GM12878 (cell line): Measurements from ENCODE around the gene TTLL1. TPM values are rescaled to one million over a fixed set of nuclear protein-coding genes. Genes with fewer than 3 reads are reported as not detected.

Source experiments
- ATAC-seq: fragments of 200-7000 bp; cut with Tn5 transposase; 3 replicates; pipeline ENCODE4 v1.9.1; 2020; ENCODE audit warnings: mild to moderate bottlenecking, moderate library complexity
- BruUV-seq: library from RNA; stranded (reverse); fragments of 400-500 nt; replicated peaks from 2 replicates; lab custom pipeline; 2021; lab: Mats Ljungman, UMichigan
- CTCF ChIA-PET: fragments of 300-600 bp; sonication (Branson Sonifier 250); formaldehyde crosslinking; extraction: SDS; loops from one replicate; lab custom pipeline; 2021; ENCODE audit warnings: inconsistent platforms; lab: Yijun Ruan, JAX
- POLR2A ChIA-PET: fragments of 350-600 bp; formaldehyde crosslinking; extraction: SDS; loops from one replicate; lab custom pipeline; 2021; ENCODE audit warnings: inconsistent platforms; lab: Charles Lee
- RAD21 ChIA-PET: fragments of 300-600 bp; sonication (Branson Sonifier 250); formaldehyde crosslinking; loops from one replicate; lab custom pipeline; 2023; ENCODE audit warnings: antibody characterized with exemption; ENCODE audit not compliant: unreplicated experiment; lab: Charles Lee
- SMC1A ChIA-PET: fragments of 300-600 bp; sonication (Branson Sonifier 250); formaldehyde crosslinking; loops from one replicate; lab custom pipeline; 2023; ENCODE audit not compliant: unreplicated experiment, uncharacterized antibody; lab: Charles Lee
- DNase-seq: peaks from one replicate; pipeline ENCODE4 v3.0.0-alpha.2; 2011; ENCODE audit warnings: low read depth, low spot score
- FAIRE-seq: peaks from 3 replicates; lab custom pipeline; 2011; peaks lifted over from hg19 to GRCh38; lab: Jason Lieb, UNC
- H2AFZ ChIP-seq: 2 replicates; pipeline ENCODE4 v1.6.0; 2011; ENCODE audit warnings: low read depth, low read length, control low read depth; ENCODE audit not compliant: control insufficient read depth
- H3K27ac ChIP-seq: 2 replicates; pipeline ENCODE4 v1.5.1; 2011; ENCODE audit warnings: control low read depth; ENCODE audit not compliant: control insufficient read depth, insufficient read depth
- H3K27me3 ChIP-seq, 2 experiments: replicated peaks in 1 of 2; 2 replicates each; pipeline versions ENCODE4 v1.6.0 to v1.6.1; 2011; ENCODE audit warnings: low read length in 1 of 2; ENCODE audit not compliant: control insufficient read depth in 2 of 2, insufficient read depth in 2 of 2
- H3K36me3 ChIP-seq, 2 experiments: 2 replicates each; pipeline ENCODE4 v1.5.1; 2011; ENCODE audit warnings: low read length in 1 of 2; ENCODE audit not compliant: control insufficient read depth in 2 of 2, insufficient read depth in 2 of 2
- H3K4me1 ChIP-seq: 2 replicates; pipeline ENCODE4 v1.6.1; 2011; ENCODE audit warnings: mild to moderate bottlenecking, low read length, moderate library complexity, mixed read lengths; ENCODE audit not compliant: control insufficient read depth, insufficient read depth
- H3K4me2 ChIP-seq: 2 replicates; pipeline ENCODE4 v1.6.0; 2011; ENCODE audit warnings: control low read depth; ENCODE audit not compliant: control insufficient read depth, insufficient read depth
- H3K4me3 ChIP-seq: fragments of 200-600 bp; sonication (generic); 2 replicates; pipeline ENCODE4 v1.5.1; 2016
- H3K79me2 ChIP-seq: 2 replicates; pipeline ENCODE4 v1.6.0; 2011; ENCODE audit warnings: low read length; ENCODE audit not compliant: control insufficient read depth, insufficient read depth
- H3K9ac ChIP-seq: 2 replicates; pipeline ENCODE4 v1.8.0; 2011; ENCODE audit warnings: low read length, control low read depth, mixed read lengths; ENCODE audit not compliant: control insufficient read depth, insufficient read depth
- H3K9me3 ChIP-seq: replicated peaks from 3 replicates; pipeline ENCODE4 v1.5.1; 2011; ENCODE audit warnings: mild to moderate bottlenecking, low read length; ENCODE audit not compliant: control insufficient read depth, insufficient read depth
- H4K20me1 ChIP-seq: 2 replicates; pipeline ENCODE4 v1.6.0; 2011; ENCODE audit not compliant: control insufficient read depth, insufficient read depth
- ASH2L ChIP-seq: fragments of 300-600, 200-600 bp; sonication (generic); IDR thresholded peaks from 2 replicates; pipeline ENCODE4 v1.6.1; 2017; ENCODE audit warnings: low read depth, mild to moderate bottlenecking, borderline replicate concordance
- BHLHE40 ChIP-seq, 2 experiments: fragments of 450-650 bp in 1 of 2; IDR thresholded peaks; 2 replicates each; pipeline ENCODE4 v1.6.1; 2011 to 2017; ENCODE audit warnings: low read depth in 2 of 2, borderline replicate concordance in 1 of 2, improper control_type of control experiment in 1 of 2, low read length in 1 of 2, mild to moderate bottlenecking in 1 of 2
- CBFB ChIP-seq: IDR thresholded peaks from 2 replicates; pipeline ENCODE4 v1.6.1; 2016; ENCODE audit warnings: antibody characterized with exemption, low read depth
- CEBPB ChIP-seq, 2 experiments: fragments of 150-350 bp in 1 of 2; IDR thresholded peaks; 2 replicates each; pipeline ENCODE4 v1.6.1; 2012 to 2014; ENCODE audit warnings: low read depth in 2 of 2, low read length in 2 of 2, borderline replicate concordance in 1 of 2, inconsistent platforms in 1 of 2
- CREM ChIP-seq: IDR thresholded peaks from 2 replicates; pipeline ENCODE4 v1.6.1; 2014; ENCODE audit warnings: antibody characterized with exemption, low read depth
- DPF2 ChIP-seq: fragments of 450-650 bp; IDR thresholded peaks from 2 replicates; pipeline ENCODE4 v1.6.1; 2017; ENCODE audit warnings: mild to moderate bottlenecking
- IKZF2 ChIP-seq, 2 experiments: fragments of 450-650 bp; IDR thresholded peaks; 2 replicates each; pipeline ENCODE4 v1.6.1; 2017; ENCODE audit warnings: mild to moderate bottlenecking in 2 of 2, moderate library complexity in 2 of 2
- IRF5 ChIP-seq: fragments of 450-650 bp; IDR thresholded peaks from 2 replicates; pipeline ENCODE4 v1.6.1; 2017; ENCODE audit warnings: borderline replicate concordance
- NFXL1 ChIP-seq: fragments of 450-650 bp; IDR thresholded peaks from 2 replicates; pipeline ENCODE4 v1.6.1; 2017; ENCODE audit warnings: antibody characterized with exemption, mild to moderate bottlenecking, borderline replicate concordance
- POLR2A ChIP-seq: IDR thresholded peaks from 2 replicates; pipeline ENCODE4 v1.6.1; 2011; ENCODE audit warnings: low read depth, mild to moderate bottlenecking, low read length
- RAD51 ChIP-seq: fragments of 450-650 bp; IDR thresholded peaks from 2 replicates; pipeline ENCODE4 v1.6.1; 2016; ENCODE audit warnings: moderate library complexity, mild to moderate bottlenecking, inconsistent platforms
- RFX5 ChIP-seq: IDR thresholded peaks from 2 replicates; pipeline ENCODE4 v1.6.1; 2011; ENCODE audit warnings: low read depth, low read length, improper control_type of control experiment
- SMAD1 ChIP-seq: fragments of 450-650 bp; IDR thresholded peaks from 2 replicates; pipeline ENCODE4 v1.6.1; 2018; ENCODE audit warnings: mild to moderate bottlenecking, low read depth; ENCODE audit not compliant: partially characterized antibody
- USF1 ChIP-seq: IDR thresholded peaks from 2 replicates; pipeline ENCODE4 v1.6.1; 2011; ENCODE audit warnings: borderline replicate concordance, low read depth, mild to moderate bottlenecking, moderate library complexity, mixed read lengths, low read length; ENCODE audit not compliant: insufficient read depth; ENCODE audit errors: extremely low read length
- YY1 ChIP-seq: IDR thresholded peaks from 2 replicates; pipeline ENCODE4 v1.6.1; 2011; ENCODE audit warnings: low read depth, mild to moderate bottlenecking, low read length
- ZBTB11 ChIP-seq: fragments of 450-650 bp; formaldehyde crosslinking; IDR thresholded peaks from 2 replicates; pipeline ENCODE4 v1.5.0; 2022; ENCODE audit warnings: mild to moderate bottlenecking, missing genetic modification characterization
- ZSCAN29 ChIP-seq: fragments of 450-650 bp; IDR thresholded peaks from 2 replicates; pipeline ENCODE4 v1.6.1; 2017; ENCODE audit warnings: mild to moderate bottlenecking, moderate library complexity
- WGBS: methylation state at CpG from one replicate; pipeline ENCODE4 v1.1.6; 2016; ENCODE audit warnings: low lambda C conversion rate; ENCODE audit not compliant: insufficient replicate concordance, insufficient coverage; ENCODE audit errors: missing lambda C conversion rate; 5-methylcytosine and 5-hydroxymethylcytosine counted together
- in situ Hi-C: fragments of 300-500 bp; cut with MboI; formaldehyde crosslinking; loops from 9 replicates; pipeline ENCODE4 v1.14.3; 2018; ENCODE audit warnings: mixed read lengths
- intact Hi-C: fragments of 100-400 bp; cut with micrococcal nuclease; formaldehyde crosslinking; loops from one replicate; pipeline ENCODE4 v1.14.2; 2022; ENCODE audit not compliant: unreplicated experiment
- polyA plus RNA-seq, 11 experiments: library from polyadenylated mRNA; depleted of rRNA in 4 of 11; unstranded in 6 of 11; stranded (reverse) in 5 of 11; fragments of >200 nt; fragmentation: Nextera tagmentation in 4 of 11; fragmentation: Illumina TruSeq in 1 of 11; extraction: Ambion mirVana in 4 of 11; extraction: Trizol in 1 of 11; gene quantifications; 1 replicate in 1 of 11; 2 replicates in 10 of 11; pipeline versions ENCODE4 v1.2.1 to v1.2.3, GENCODE V29; 2011 to 2016; ENCODE audit warnings: inconsistent platforms in 2 of 11, missing spikeins in 2 of 11, low read depth in 1 of 11
- total RNA-seq, 4 experiments: library from RNA; depleted of rRNA in 3 of 4; stranded (reverse); fragments of >200 nt in 3 of 4; fragmentation: Illumina TruSeq in 1 of 4; extraction: Trizol in 1 of 4; gene quantifications; 2 replicates each; pipeline versions ENCODE4 v1.2.1 to v1.2.3, GENCODE V29; 2013 to 2021

TTLL1 gene
- total and polyA plus RNA-seq, 10 of the 15 experiments (the other 5 are each of a cell fraction or from before 2014, with no cell fraction given): 0.39 to 4.8 (median 3.2) TPM

- BruUV-seq: no TSS peak
- ChIA-PET RAD21 (no interaction called here), SMC1A (no interaction called here), POLR2A (no interaction called here), CTCF (interaction anchor here (0.6 to 2.5 kb wide), 3 partner anchors 16 to 235 kb away, joined by 3 to 7 read pairs (median 3); no protein-coding TSS in a partner anchor)
- in situ Hi-C loops (no loop called here), intact Hi-C loops (no loop called here)
- Histone ChIP-seq H3K36me3 (no peaks in the 10 kb centered on the region), H4K20me1 (peaks cover 5% of the 10 kb centered on the region; the same call in 1 of the 2 replicates), H2AFZ (no peak overlapping the region), H3K4me2 (no peak overlapping the region), H3K27ac (no peak overlapping the region), H3K4me1 (no peaks in the 10 kb centered on the region), H3K9me3 (no peaks in the 10 kb centered on the region), H3K27me3 (no peaks in the 10 kb centered on the region), H3K4me3 (no peak overlapping the region), H3K9ac (no peak overlapping the region), H3K79me2 (peaks cover 21% of the 10 kb centered on the region)
- WGBS: 66% methylated on average over 10 of the region's 10 CpGs
- TF ChIP-seq RAD51: peak; percentile 75
- no peak for TF ChIP-seq CREM
- TF ChIP-seq IKZF2 (IDR thresholded peaks at IDR 0.05): no peak
- TF ChIP-seq IRF5: no peak
- TF ChIP-seq BHLHE40 (IDR thresholded peaks at IDR 0.05; ENCODE audit: borderline replicate concordance in 1 of 2, low read depth in 2 of 2, low read length in 1 of 2): peak in 1 of 2 experiments; percentile 52; a peak in 2 of 4 replicates
- TF ChIP-seq ASH2L: no peak
- no peak for TF ChIP-seq SMAD1
- no peak for TF ChIP-seq POLR2A
- no peak for TF ChIP-seq NFXL1
- no peak for TF ChIP-seq CBFB
- TF ChIP-seq RFX5: no peak
- no peak for TF ChIP-seq ZBTB11 (CRISPR knock-in tag)
- no peak for TF ChIP-seq CEBPB (IDR thresholded peaks at IDR 0.05; ENCODE audit: borderline replicate concordance in 1 of 2, low read depth in 2 of 2, low read length in 2 of 2)
- TF ChIP-seq USF1: peak; percentile 63
- no peak for TF ChIP-seq DPF2
- no peak for TF ChIP-seq YY1
- no peak for TF ChIP-seq ZSCAN29
- ATAC-seq (no peak), FAIRE-seq (no peak), DNase-seq (no peak)
These were observed 71.4 kb downstream of the TTLL1 start for GRCh38 chr22:43017525-43018460.
